Measurements from ENCODE around the gene GRHL1.

DNA sequence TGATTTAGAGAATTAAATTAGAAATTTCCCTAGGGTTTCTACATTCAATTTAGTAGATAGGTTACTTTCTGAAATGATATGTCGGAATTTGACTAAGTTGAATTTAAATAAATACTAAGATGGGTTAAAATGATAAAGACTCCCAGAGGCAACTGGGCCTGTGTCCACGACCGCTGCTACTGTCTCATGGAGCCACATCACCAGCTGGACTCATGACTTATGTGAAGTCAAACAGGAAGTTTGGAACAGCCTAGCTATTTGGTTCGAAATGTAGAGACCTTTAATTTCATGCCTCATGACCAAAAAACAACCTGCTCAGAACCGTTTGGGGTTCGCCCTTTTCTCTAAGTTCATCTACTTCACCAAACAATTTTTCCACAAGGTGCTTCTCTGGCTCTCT, 22.2 kb downstream of the GRHL1 start:
- TF ChIP-seq CTCF (IDR thresholded peaks at IDR 0.05; ENCODE audit: extremely low read depth in 1 of 2, insufficient read depth in 1 of 2, low read depth in 1 of 2, low read length in 2 of 2): no peak
- TF ChIP-seq POLR2AphosphoS5 (IDR thresholded peaks at IDR 0.05; ENCODE audit: insufficient read depth, low read depth, low read length): no peak
- no peak for TF ChIP-seq EZH2 (IDR thresholded peaks at IDR 0.05; ENCODE audit: borderline replicate concordance, low read depth, low read length, severe bottlenecking)
- no peak for TF ChIP-seq MYC (IDR thresholded peaks at IDR 0.05; ENCODE audit: low read depth, low read length)
- TF ChIP-seq MAX (IDR thresholded peaks at IDR 0.05; ENCODE audit: insufficient read depth, insufficient read length): no peak
- no peak for TF ChIP-seq POLR2A (IDR thresholded peaks at IDR 0.05; ENCODE audit: low read depth, low read length)
- no peak for TF ChIP-seq GATA2 (IDR thresholded peaks at IDR 0.05; ENCODE audit: insufficient read depth, insufficient read length, low read depth, low read length)
- TF ChIP-seq JUN (IDR thresholded peaks at IDR 0.05; ENCODE audit: borderline replicate concordance, insufficient read depth, insufficient read length, low read depth): no peak
- no peak for TF ChIP-seq FOS (IDR thresholded peaks at IDR 0.05; ENCODE audit: borderline replicate concordance, insufficient read depth, low read length)

All from endothelial cell of umbilical vein (primary cell).